ENCODE data around the gene CATSPERD. TPM values are rescaled to one million over a fixed set of nuclear protein-coding genes. Genes with fewer than 3 reads are reported as not detected.

The CATSPERD gene
- total RNA-seq (not detected), polyA plus RNA-seq (not detected)
- long read RNA-seq, donor 1, result 0 reads
- long read RNA-seq, donor 2, result 0 reads

GRCh38 chr19:5719961-5720790, at the start of gene CATSPERD, which contains the start of gene LONP1:
CATSPERD (plus strand) TSS chr19:5720637; CDS start chr19:5720738, 101 bp downstream.
LONP1 (minus strand) TSS chr19:5720146; CDS start chr19:5720132, 14 bp downstream.
- Histone ChIP-seq H3K27me3 (ENCODE audit: insufficient read depth in 3 of 3, low read length in 2 of 3) (peaks cover 0 to 3% (median 0%) of the 10 kb centered on the region in 3 donors), H3K27ac (peak within 1 kb of the TSS; percentile 99), H3K4me1 (peaks cover 20% of the 10 kb centered on the region), H3K9me3 (no peaks in the 10 kb centered on the region), H3K36me3 (ENCODE audit: insufficient read depth in 1 of 2, low read depth in 1 of 2) (peaks cover 0 to 9% of the 10 kb centered on the region in 2 donors), H3K4me3 (peak within 1 kb of the TSS; percentile 95)
- intact Hi-C loops (cut with DNase I), result loop anchor here in 1 of 2 donors (2.0 to 5.0 kb wide), 3 partner anchors 29 to 98 kb away; partner anchors contain the start of genes DUS3L, RPL36, SAFB and SAFB2
- TF ChIP-seq CTCF (IDR thresholded peaks at IDR 0.05), result peak; percentile 88
- peak; percentile 99 for DNase-seq
- 0 to 1% (median 0%) methylated on average over 88 to 90 of the region's 90 CpGs for whole genome bisulfite sequencing, 3 donors
- ATAC-seq, result peak; percentile 96 to 97 (median 96)

GRCh38 chr19:5671600-5671999, 48.8 kb upstream of the CATSPERD start:
- no peaks in the 10 kb centered on the region for H3K9me3 ChIP-seq
- DNase-seq (no peak), ATAC-seq (no peak)
- H3K27ac ChIP-seq, result no peak overlapping the region
- H3K27me3 ChIP-seq (ENCODE audit: insufficient read depth in 3 of 3, low read length in 2 of 3), result no peaks in the 10 kb centered on the region
- H3K4me1 ChIP-seq, result peaks cover 5% of the 10 kb centered on the region
- 89 to 93% (median 91%) methylated on average over 7 of the region's 7 CpGs for WGBS, 3 donors
- no peak overlapping the region for H3K4me3 ChIP-seq
- no peak for TF ChIP-seq CTCF (IDR thresholded peaks at IDR 0.05)
- intact Hi-C loops (cut with DNase I), result no loop called here
- peaks cover 6 to 49% of the 10 kb centered on the region in 2 donors for H3K36me3 ChIP-seq (ENCODE audit: insufficient read depth in 1 of 2, low read depth in 1 of 2)

GRCh38 chr19:5672708-5673459, 47.6 kb upstream of the CATSPERD start:
- 60 to 65% (median 64%) methylated on average over 13 of the region's 13 CpGs for WGBS, 3 donors
- no peak for TF ChIP-seq CTCF (IDR thresholded peaks at IDR 0.05)
- H3K36me3 ChIP-seq (ENCODE audit: insufficient read depth in 1 of 2, low read depth in 1 of 2), result peaks cover 7 to 43% of the 10 kb centered on the region in 2 donors
- ATAC-seq (no peak), DNase-seq (no peak)
- intact Hi-C loops (cut with DNase I), result no loop called here
- no peak overlapping the region for H3K4me3 ChIP-seq
- no peaks in the 10 kb centered on the region for H3K27me3 ChIP-seq (ENCODE audit: insufficient read depth in 3 of 3, low read length in 2 of 3)
- H3K4me1 ChIP-seq, result peaks cover 7% of the 10 kb centered on the region
- H3K27ac ChIP-seq, result no peak overlapping the region
- no peaks in the 10 kb centered on the region for H3K9me3 ChIP-seq

GRCh38 chr19:5673752-5674151, 46.7 kb upstream of the CATSPERD start:
- no peak for TF ChIP-seq CTCF (IDR thresholded peaks at IDR 0.05)
- ATAC-seq, result no peak
- WGBS, 3 donors, result 96 to 100% (median 98%) methylated on average over 1 of the region's 1 CpG
- intact Hi-C loops (cut with DNase I), result no loop called here
- H3K27ac ChIP-seq, result no peak overlapping the region
- no peak overlapping the region for H3K4me3 ChIP-seq
- no peaks in the 10 kb centered on the region for H3K9me3 ChIP-seq
- H3K36me3 ChIP-seq (ENCODE audit: insufficient read depth in 1 of 2, low read depth in 1 of 2), result peaks cover 9 to 43% of the 10 kb centered on the region in 2 donors
- DNase-seq, result no peak
- peaks cover 7% of the 10 kb centered on the region for H3K4me1 ChIP-seq
- H3K27me3 ChIP-seq (ENCODE audit: insufficient read depth in 3 of 3, low read length in 2 of 3), result no peaks in the 10 kb centered on the region
